SK-N-SH (cell line): ENCODE measurements around the gene NTNG1. TPM values are rescaled to one million over a fixed set of nuclear protein-coding genes. Genes with fewer than 3 reads are reported as not detected.
A peak's percentile ranks its signal among the peaks of the same experiment; 100 is the strongest.

Source experiments
- CTCF ChIA-PET: fragments of 300-600, 350-600 bp; formaldehyde crosslinking; extraction: SDS; loops from one replicate; lab custom pipeline; 2021; lab: Yijun Ruan, JAX
- POLR2A ChIA-PET: fragments of 350-600 bp; sonication (Branson Sonifier 250); formaldehyde crosslinking; extraction: SDS; loops from one replicate; lab custom pipeline; 2020; ENCODE audit warnings: antibody characterized with exemption, inconsistent platforms; lab: Yijun Ruan, JAX
- DNase-seq: peaks from one replicate; pipeline ENCODE4 v3.0.0; 2012
- H2AFZ ChIP-seq: fragments of 200-600 bp; sonication (generic); 2 replicates; pipeline ENCODE4 v1.8.1; 2016; ENCODE audit warnings: antibody characterized with exemption, mild to moderate bottlenecking, low read depth
- H3F3A ChIP-seq: fragments of 200-600 bp; sonication (generic); replicated peaks from 2 replicates; pipeline ENCODE3; 2016; ENCODE audit warnings: antibody characterized with exemption, mild to moderate bottlenecking; ENCODE audit not compliant: insufficient read depth
- H3K27ac ChIP-seq, 2 experiments: fragments of 200-500 bp in 1 of 2; fragments of 200-600 bp in 1 of 2; sonication (Bioruptor generic) in 1 of 2; sonication (generic), shearing (Covaris generic) in 1 of 2; 2 replicates each; pipeline versions ENCODE4 v1.5.1 to v1.6.1; 2014 to 2016; ENCODE audit warnings: low read depth in 2 of 2, inconsistent platforms in 1 of 2, low read length in 1 of 2, mild to moderate bottlenecking in 1 of 2, mixed read lengths in 1 of 2
- H3K27me3 ChIP-seq: fragments of 200-600 bp; sonication (generic), shearing (Covaris generic); 2 replicates; pipeline ENCODE4 v1.6.1; 2016; ENCODE audit warnings: mixed run types; ENCODE audit not compliant: insufficient read depth
- H3K36me3 ChIP-seq, 2 experiments: fragments of 200-500 bp in 1 of 2; fragments of 200-600 bp in 1 of 2; sonication (Bioruptor generic) in 1 of 2; sonication (generic) in 1 of 2; replicated peaks in 1 of 2; 2 replicates each; pipeline versions ENCODE3 to v1.5.1; 2014 to 2016; ENCODE audit warnings: low read length in 1 of 2, mild to moderate bottlenecking in 1 of 2; ENCODE audit not compliant: insufficient read depth in 2 of 2, control insufficient read depth in 1 of 2
- H3K4me1 ChIP-seq, 2 experiments: fragments of 200-500 bp in 1 of 2; fragments of 200-600 bp in 1 of 2; sonication (Bioruptor generic) in 1 of 2; sonication (generic), shearing (Covaris generic) in 1 of 2; 2 replicates each; pipeline versions ENCODE4 v1.5.1 to v1.6.1; 2014 to 2016; ENCODE audit warnings: low read depth in 1 of 2, low read length in 1 of 2, mixed run types in 1 of 2; ENCODE audit not compliant: insufficient read depth in 2 of 2, control insufficient read depth in 1 of 2
- H3K4me2 ChIP-seq: fragments of 200-600 bp; sonication (generic), shearing (Covaris generic); 2 replicates; pipeline ENCODE4 v1.6.1; 2017; ENCODE audit warnings: mixed run types
- H3K4me3 ChIP-seq, 2 experiments: fragments of 200-500 bp in 1 of 2; fragments of 200-600 bp in 1 of 2; sonication (Bioruptor generic) in 1 of 2; sonication (generic), shearing (Covaris generic) in 1 of 2; 2 replicates each; pipeline versions ENCODE4 v1.5.1 to v1.8.1; 2014 to 2016; ENCODE audit warnings: low read depth in 2 of 2, inconsistent platforms in 1 of 2, low read length in 1 of 2, mild to moderate bottlenecking in 1 of 2, mixed read lengths in 1 of 2, moderate library complexity in 1 of 2
- H3K79me2 ChIP-seq: fragments of 200-600 bp; sonication (generic); 2 replicates; pipeline ENCODE4 v1.8.1; 2017; ENCODE audit warnings: mild to moderate bottlenecking; ENCODE audit not compliant: insufficient read depth
- H3K9ac ChIP-seq: fragments of 200-600 bp; sonication (generic); 2 replicates; pipeline ENCODE4 v1.6.1; 2017; ENCODE audit warnings: mixed run types
- H3K9me2 ChIP-seq: fragments of 200-600 bp; sonication (generic); 2 replicates; pipeline ENCODE4 v1.6.1; 2017; ENCODE audit warnings: mixed run types
- H3K9me3 ChIP-seq: fragments of 200-600 bp; sonication (generic); 2 replicates; pipeline ENCODE4 v1.6.1; 2017; ENCODE audit warnings: mixed run types, mild to moderate bottlenecking, moderate library complexity
- H4K20me1 ChIP-seq: fragments of 200-600 bp; sonication (generic); 2 replicates; pipeline ENCODE4 v1.6.1; 2017; ENCODE audit warnings: mild to moderate bottlenecking, mixed run types; ENCODE audit not compliant: insufficient read depth
- CHD2 ChIP-seq: fragments of 150-350 bp; IDR thresholded peaks from 2 replicates; pipeline ENCODE4 v1.6.1; 2018; ENCODE audit warnings: low read length; ENCODE audit not compliant: partially characterized antibody
- EP300 ChIP-seq, 2 experiments: IDR thresholded peaks; 2 replicates each; pipeline versions ENCODE4 v1.4.0 to v1.6.1; 2012; ENCODE audit warnings: borderline replicate concordance in 1 of 2, low read depth in 1 of 2, low read length in 1 of 2
- GATA2 ChIP-seq: sonication (generic); formaldehyde crosslinking; IDR thresholded peaks from 2 replicates; pipeline ENCODE4 v1.5.0; 2020; ENCODE audit warnings: mild to moderate bottlenecking, missing genetic modification reagents
- IRF3 ChIP-seq: fragments of 150-350 bp; IDR thresholded peaks from 2 replicates; pipeline ENCODE4 v1.6.1; 2016; ENCODE audit warnings: mild to moderate bottlenecking, low read depth, low read length
- JUND ChIP-seq: IDR thresholded peaks from 2 replicates; pipeline ENCODE4 v1.4.0; 2012
- MXI1 ChIP-seq: IDR thresholded peaks from 2 replicates; pipeline ENCODE4 v1.6.1; 2012; ENCODE audit warnings: mild to moderate bottlenecking, low read depth, low read length, improper control_type of control experiment
- RAD21 ChIP-seq: IDR thresholded peaks from 2 replicates; pipeline ENCODE4 v1.6.1; 2012; ENCODE audit warnings: mild to moderate bottlenecking, low read length
- RCOR1 ChIP-seq: fragments of 150-350 bp; IDR thresholded peaks from 2 replicates; pipeline ENCODE4 v1.6.1; 2017; ENCODE audit warnings: antibody characterized with exemption, low read length
- TAF1 ChIP-seq: IDR thresholded peaks from 2 replicates; pipeline ENCODE4 v1.6.1; 2012; ENCODE audit warnings: low read depth, mild to moderate bottlenecking, low read length, moderate library complexity, borderline replicate concordance
- WGBS: methylation state at CpG from one replicate; pipeline ENCODE4 v1.1.6; 2017; ENCODE audit warnings: low lambda C conversion rate; 5-methylcytosine and 5-hydroxymethylcytosine counted together
- polyA plus RNA-seq, 3 experiments: library from polyadenylated mRNA; depleted of rRNA; stranded (reverse); fragments of >200 nt; gene quantifications; 2 replicates each; pipeline ENCODE4 v1.2.3, GENCODE V29; 2012

Gene NTNG1
- polyA plus RNA-seq, 1 of the 3 experiments (the other 2 are of a cell fraction): 0.03 TPM

- Histone ChIP-seq H3K27ac (no peak overlapping the region; a peak in 1 of 4 replicates), H3K27me3 (no peaks in the 10 kb centered on the region), H3K9ac (no peak overlapping the region), H3K79me2 (no peaks in the 10 kb centered on the region), H3F3A (no peaks in the 10 kb centered on the region), H4K20me1 (no peaks in the 10 kb centered on the region), H3K4me2 (no peak overlapping the region), H3K9me3 (no peaks in the 10 kb centered on the region), H3K4me1 (peaks cover 0 to 3% of the 10 kb centered on the region in 2 experiments; a peak in 3 of 4 replicates), H3K4me3 (no peak overlapping the region), H3K36me3 (no peaks in the 10 kb centered on the region), H2AFZ (no peak overlapping the region), H3K9me2 (no peaks in the 10 kb centered on the region)
- 8% methylated on average over 4 of the region's 4 CpGs for WGBS
- TF ChIP-seq RAD21 (no peak), GATA2 (CRISPR knock-in tag) (peak; percentile 90), EP300 (IDR thresholded peaks at IDR 0.05; ENCODE audit: borderline replicate concordance in 1 of 2, low read depth in 1 of 2, low read length in 1 of 2) (peak in 1 of 2 experiments; percentile 75; a peak in 2 of 4 replicates), MXI1 (no peak), RCOR1 (peak; percentile 85), CHD2 (peak; percentile 41)
- POLR2A ChIA-PET: no interaction called here
- CTCF ChIA-PET: interaction anchor here (0.7 to 3.0 kb wide), 3 partner anchors 10 to 691 kb away, joined by 3 to 14 read pairs (median 3); no protein-coding TSS in a partner anchor
- peak; percentile 9 for DNase-seq
These were observed 11.6 kb downstream of the NTNG1 start for GRCh38 chr1:107152395-107152794.

- Histone ChIP-seq H3K27me3 (no peaks in the 10 kb centered on the region), H3K9me3 (no peaks in the 10 kb centered on the region), H4K20me1 (no peaks in the 10 kb centered on the region), H3K4me3 (no peak overlapping the region), H3K79me2 (no peaks in the 10 kb centered on the region), H3K4me2 (no peak overlapping the region), H3K36me3 (no peaks in the 10 kb centered on the region), H3F3A (no peaks in the 10 kb centered on the region), H3K27ac (no peak overlapping the region; a peak in 1 of 4 replicates), H3K9me2 (no peaks in the 10 kb centered on the region), H2AFZ (no peak overlapping the region), H3K4me1 (peaks cover 0 to 3% of the 10 kb centered on the region in 2 experiments; a peak in 3 of 4 replicates), H3K9ac (no peak overlapping the region)
- ChIA-PET POLR2A (no interaction called here), CTCF (no interaction called here)
- DNase-seq: no peak
- 53% methylated on average over 2 of the region's 2 CpGs for WGBS
- peak; percentile 36; the same call in 1 of the 2 replicates for TF ChIP-seq RAD21
- no peak for TF ChIP-seq JUND
These were observed 12.2 kb downstream of the NTNG1 start for GRCh38 chr1:107153014-107153413.

GRCh38 chr1:107158496-107158895 is 17.7 kb downstream of the NTNG1 start:
- Histone ChIP-seq H3K27ac (no peak overlapping the region), H3K4me1 (no peaks in the 10 kb centered on the region; a peak in 1 of 4 replicates), H3K9me2 (no peaks in the 10 kb centered on the region), H3K36me3 (no peaks in the 10 kb centered on the region), H3K9ac (no peak overlapping the region), H3K27me3 (no peaks in the 10 kb centered on the region), H3K4me2 (no peak overlapping the region), H2AFZ (no peak overlapping the region), H3K9me3 (no peaks in the 10 kb centered on the region), H4K20me1 (no peaks in the 10 kb centered on the region), H3F3A (no peaks in the 10 kb centered on the region), H3K4me3 (no peak overlapping the region), H3K79me2 (no peaks in the 10 kb centered on the region)
- CTCF ChIA-PET: no interaction called here
- 39% methylated on average over 5 of the region's 5 CpGs for WGBS
- TF ChIP-seq TAF1: no peak
- no peak for TF ChIP-seq IRF3
- POLR2A ChIA-PET: no interaction called here
- DNase-seq: no peak
